H1 (cell line): ENCODE measurements around the gene PROSER3. TPM values are rescaled to one million over a fixed set of nuclear protein-coding genes. Genes with fewer than 3 reads are reported as not detected.

Experiments
- ASH2L ChIP-seq: fragments of 200-600, 300-600 bp; sonication (generic); IDR thresholded peaks from one replicate; pipeline ENCODE4 v1.7.1; 2017; ENCODE audit warnings: low read length
- ATF2 ChIP-seq: IDR thresholded peaks from 2 replicates; pipeline ENCODE4 v1.6.1; 2012; ENCODE audit warnings: low read length, inconsistent platforms
- BACH1 ChIP-seq: IDR thresholded peaks from 2 replicates; pipeline ENCODE4 v1.6.1; 2012; ENCODE audit warnings: low read length, improper control_type of control experiment
- BRCA1 ChIP-seq: IDR thresholded peaks from 2 replicates; pipeline ENCODE4 v1.6.1; 2012; ENCODE audit warnings: low read depth, low read length, improper control_type of control experiment
- CTBP2 ChIP-seq: IDR thresholded peaks from 2 replicates; pipeline ENCODE4 v1.7.0; 2011; ENCODE audit warnings: borderline replicate concordance, mild to moderate bottlenecking, moderate library complexity, mixed read lengths, low read length; ENCODE audit not compliant: insufficient read depth, insufficient read length
- EP300 ChIP-seq, 2 experiments: IDR thresholded peaks; 1 replicate in 1 of 2; 2 replicates in 1 of 2; pipeline ENCODE4 v1.6.1; 2011 to 2012; ENCODE audit warnings: low read depth in 2 of 2, low read length in 2 of 2, mild to moderate bottlenecking in 2 of 2, borderline replicate concordance in 1 of 2, inconsistent platforms in 1 of 2, moderate library complexity in 1 of 2
- GABPA ChIP-seq: IDR thresholded peaks from 2 replicates; pipeline ENCODE4 v1.6.1; 2011; ENCODE audit warnings: mild to moderate bottlenecking, low read length, moderate library complexity, borderline replicate concordance; ENCODE audit not compliant: insufficient read depth
- HDAC2 ChIP-seq, 2 experiments: fragments of 300-600 bp in 1 of 2; sonication (generic) in 1 of 2; IDR thresholded peaks; 2 replicates each; pipeline ENCODE4 v1.6.1; 2011 to 2012; ENCODE audit warnings: low read depth in 2 of 2, low read length in 2 of 2, mild to moderate bottlenecking in 2 of 2, moderate library complexity in 2 of 2, borderline replicate concordance in 1 of 2, inconsistent platforms in 1 of 2
- KDM4A ChIP-seq: IDR thresholded peaks from one replicate; pipeline ENCODE4 v1.7.1; 2012; ENCODE audit warnings: low read depth, mild to moderate bottlenecking, moderate library complexity, low read length, inconsistent platforms; ENCODE audit not compliant: severe bottlenecking
- MAFK ChIP-seq: IDR thresholded peaks from 2 replicates; pipeline ENCODE4 v1.6.1; 2012; ENCODE audit warnings: low read depth, mild to moderate bottlenecking, improper control_type of control experiment, low read length
- NRF1 ChIP-seq: IDR thresholded peaks from 2 replicates; pipeline ENCODE4 v1.6.1; 2011; ENCODE audit warnings: mild to moderate bottlenecking, low read depth, low read length, improper control_type of control experiment
- PHF8 ChIP-seq: fragments of 200-600 bp; sonication (generic); conservative IDR thresholded peaks from 2 replicates; pipeline ENCODE4 v1.7.1; 2012; ENCODE audit warnings: low read depth, mild to moderate bottlenecking, inconsistent platforms, low read length, moderate library complexity
- POU5F1 ChIP-seq: IDR thresholded peaks from 2 replicates; pipeline ENCODE4 v1.6.1; 2011; ENCODE audit warnings: low read depth, mild to moderate bottlenecking, low read length, moderate library complexity
- RBBP5 ChIP-seq: IDR thresholded peaks from 2 replicates; pipeline ENCODE4 v1.7.1; 2012; ENCODE audit warnings: low read depth, mild to moderate bottlenecking, inconsistent platforms, low read length, moderate library complexity, borderline replicate concordance
- RNF2 ChIP-seq: fragments of 200-900, 300-1000 bp; sonication (generic); IDR thresholded peaks from 2 replicates; pipeline ENCODE4 v1.7.1; 2016; ENCODE audit warnings: borderline replicate concordance, low read depth, mild to moderate bottlenecking, antibody characterized with exemption, low read length; ENCODE audit not compliant: poor library complexity, severe bottlenecking; ENCODE audit errors: missing control alignments
- RXRA ChIP-seq: IDR thresholded peaks from 2 replicates; pipeline ENCODE4 v1.6.1; 2011; ENCODE audit warnings: low read depth, mild to moderate bottlenecking, low read length, moderate library complexity; ENCODE audit not compliant: insufficient read depth
- SIN3A ChIP-seq, 2 experiments: IDR thresholded peaks in 1 of 2; conservative IDR thresholded peaks in 1 of 2; 2 replicates each; pipeline ENCODE4 v1.6.1; 2011 to 2012; ENCODE audit warnings: low read length in 2 of 2, improper control_type of control experiment in 1 of 2, low read depth in 1 of 2, mild to moderate bottlenecking in 1 of 2
- SIX5 ChIP-seq: IDR thresholded peaks from 2 replicates; pipeline ENCODE4 v1.6.1; 2011; ENCODE audit warnings: mild to moderate bottlenecking, low read depth, low read length
- SUZ12 ChIP-seq: fragments of 200-600 bp; sonication (generic); IDR thresholded peaks from 2 replicates; pipeline ENCODE4 v1.6.1; 2012; ENCODE audit warnings: mild to moderate bottlenecking, inconsistent platforms, low read length, moderate library complexity, mixed read lengths
- TAF1 ChIP-seq: IDR thresholded peaks from 2 replicates; pipeline ENCODE4 v1.6.1; 2011; ENCODE audit warnings: mild to moderate bottlenecking, low read depth, low read length
- polyA plus RNA-seq, 7 experiments: library from polyadenylated mRNA; depleted of rRNA in 3 of 7; stranded (reverse) in 5 of 7; unstranded in 2 of 7; fragments of >200 nt in 5 of 7; fragments of 200-250 nt in 2 of 7; gene quantifications; 1 replicate in 5 of 7; 2 replicates in 1 of 7; 4 replicates in 1 of 7; pipeline versions ENCODE4 v1.2.1 to v1.2.3, GENCODE V29; 2011 to 2013; ENCODE audit warnings: missing spikeins in 2 of 7, mixed read lengths in 2 of 7
- total RNA-seq: library from RNA; stranded (reverse); fragmentation: NEBNext Ultra II Directional; extraction: Animal tissue kit (Norgen Biotek cat#: 25700); gene quantifications from 2 replicates; pipeline ENCODE4 v1.2.1, GENCODE V29; 2021

The PROSER3 gene
- total and polyA plus RNA-seq, 2 of the 8 experiments (the other 6 are each of a cell fraction or from before 2014, with no cell fraction given) = 17.8 to 28.9 TPM

GRCh38 chr19:35775298-35776101 is 17.5 kb downstream of the PROSER3 start, which contains the start of gene ARHGAP33 (continued):
- TF ChIP-seq ATF2 (no peak), MAFK (no peak), HDAC2 (IDR thresholded peaks at IDR 0.05; ENCODE audit: borderline replicate concordance in 1 of 2, low read depth in 2 of 2, low read length in 2 of 2) (peak; percentile 63 to 71; a peak in 2 of 4 replicates), BACH1 (no peak; the same call in 1 of the 2 replicates), POU5F1 (no peak), BRCA1 (no peak), EP300 (IDR thresholded peaks at IDR 0.05; ENCODE audit: borderline replicate concordance in 1 of 2, low read depth in 2 of 2, low read length in 2 of 2) (no peak), RXRA (no peak), PHF8 (no peak), RBBP5 (no peak; the same call in 1 of the 2 replicates), RNF2 (no peak), GABPA (no peak), ASH2L (no peak), SIX5 (no peak), NRF1 (no peak), CTBP2 (no peak), KDM4A (peak; percentile 84), SIN3A (conservative IDR thresholded peaks at IDR 0.05 in 1 of 2, IDR thresholded peaks at IDR 0.05 in 1 of 2; ENCODE audit: low read depth in 1 of 2, low read length in 2 of 2) (peak in 1 of 2 experiments; percentile 86; a peak in 2 of 4 replicates), SUZ12 (no peak), TAF1 (no peak)
